Daoy (cell line): ENCODE data around the gene ADIPOQ. TPM values are rescaled to one million over a fixed set of nuclear protein-coding genes. Genes with fewer than 3 reads are reported as not detected.
"Not testable (repeated sequence)": the region's sequence is repeated elsewhere in the genome, so short reads cannot be mapped to it uniquely, and the experiment has no call there.

Experiments used
- DNase-seq: peaks from one replicate; pipeline ENCODE4 v3.0.0-alpha.2; 2015; ENCODE audit warnings: low read depth
- total RNA-seq: library from RNA; depleted of rRNA; stranded (reverse); fragments of >200 nt; shearing (Covaris generic); gene quantifications from 2 replicates; pipeline ENCODE4 v1.2.3, GENCODE V29; 2014; rRNA removed

ADIPOQ gene
- not detected in 2 replicates for total RNA-seq

DNA sequence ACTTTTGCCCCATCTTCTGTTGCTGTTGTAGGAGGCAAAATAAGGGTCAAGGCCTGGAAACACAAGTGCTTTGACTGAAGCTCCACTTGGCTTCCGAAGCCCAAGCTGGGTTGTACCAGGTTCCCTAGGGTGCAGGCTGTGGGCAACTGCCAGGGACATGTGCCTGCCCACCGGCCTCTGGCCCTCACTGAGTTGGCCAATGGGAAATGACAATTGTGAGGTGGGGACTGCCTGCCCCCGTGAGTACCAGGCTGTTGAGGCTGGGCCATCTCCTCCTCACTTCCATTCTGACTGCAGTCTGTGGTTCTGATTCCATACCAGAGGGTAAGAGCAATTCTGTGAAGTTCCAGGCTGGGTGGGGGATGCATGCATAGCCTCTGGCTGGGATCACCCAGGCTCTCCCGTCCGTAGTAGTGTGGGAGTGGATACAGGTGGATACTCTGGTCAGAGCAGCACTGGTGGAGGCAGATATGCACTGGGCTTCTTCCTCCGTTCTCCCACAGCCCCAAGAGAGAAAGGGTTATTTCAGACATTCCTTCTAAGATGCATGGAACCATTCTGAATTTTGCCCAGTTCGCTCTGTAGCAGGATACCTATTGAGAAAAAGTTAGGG, at the start of gene ADIPOQ:
ADIPOQ (plus strand) TSS at position 285 of the 613 bp plus-strand sequence. CDS start 10,349 bp downstream, outside the sequence.
- DNase-seq: no peak

DNA sequence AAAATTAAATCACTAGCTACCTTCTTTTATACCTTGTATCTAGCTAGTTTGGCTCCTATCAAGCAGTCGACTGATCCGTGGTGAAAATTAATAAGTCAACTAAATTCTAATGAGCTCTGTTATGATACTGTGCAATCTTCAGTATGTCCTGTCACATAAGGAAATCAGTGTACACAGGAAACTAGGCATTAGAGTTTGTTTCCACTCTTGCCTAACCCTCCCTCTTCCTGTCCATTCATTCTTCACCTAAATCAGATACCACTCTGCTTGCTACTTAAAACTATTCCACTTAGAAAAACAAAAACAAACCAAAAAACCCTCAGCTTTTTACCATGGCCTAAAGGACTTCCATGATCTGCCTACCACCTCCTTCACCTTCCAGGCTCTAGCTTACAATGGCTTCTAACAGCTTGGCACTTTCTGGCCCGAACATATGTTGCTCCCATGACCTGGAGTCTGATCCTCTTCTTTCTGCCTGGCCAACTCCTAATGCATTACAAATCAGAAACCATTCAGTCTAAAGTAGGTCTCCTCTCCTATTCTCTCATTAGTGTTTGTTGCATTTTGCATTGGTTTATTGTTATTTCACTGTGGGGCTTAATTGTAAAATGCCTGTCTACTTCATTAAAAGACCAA, 44.2 kb upstream of the ADIPOQ start:
- DNase-seq: no peak

DNA sequence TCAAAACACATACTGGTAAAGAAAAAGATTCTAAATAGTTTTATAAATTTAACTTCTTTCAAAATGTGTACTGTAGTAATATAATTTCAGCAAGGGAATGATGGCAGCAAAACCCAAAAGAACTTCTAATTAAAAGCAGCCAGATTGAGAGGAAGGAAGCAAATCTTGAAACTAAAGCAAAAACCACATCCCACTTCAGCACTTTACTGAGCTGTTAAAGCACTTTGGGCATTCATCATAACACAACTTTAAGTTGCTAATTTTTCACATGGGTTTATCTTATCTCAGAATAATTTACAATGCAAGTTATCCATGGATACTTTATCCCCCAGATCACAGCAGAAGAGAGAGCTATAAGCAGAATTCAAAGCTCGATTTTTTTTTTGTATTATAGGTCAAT, 42.2 kb upstream of the ADIPOQ start:
- DNase-seq: no peak

DNA sequence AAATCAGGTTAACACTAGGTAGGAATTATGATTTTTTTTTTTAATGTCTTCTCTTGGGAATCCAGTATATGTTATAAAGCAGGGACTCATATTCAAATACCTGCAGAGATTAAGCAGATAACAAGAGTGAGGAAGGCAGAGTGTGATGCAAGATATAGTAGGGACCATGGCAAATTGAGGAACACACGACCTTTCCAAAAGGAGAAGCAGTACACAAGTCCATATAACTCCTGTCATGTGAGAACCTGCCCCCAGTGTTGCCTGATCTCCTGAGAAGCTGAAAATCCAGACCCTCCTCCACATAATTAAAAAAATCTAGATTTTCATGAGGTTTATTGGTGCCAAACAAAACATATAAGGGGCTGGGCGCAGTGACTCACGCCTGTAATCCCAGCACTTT, 39.8 kb upstream of the ADIPOQ start:
- no peak for DNase-seq

DNA sequence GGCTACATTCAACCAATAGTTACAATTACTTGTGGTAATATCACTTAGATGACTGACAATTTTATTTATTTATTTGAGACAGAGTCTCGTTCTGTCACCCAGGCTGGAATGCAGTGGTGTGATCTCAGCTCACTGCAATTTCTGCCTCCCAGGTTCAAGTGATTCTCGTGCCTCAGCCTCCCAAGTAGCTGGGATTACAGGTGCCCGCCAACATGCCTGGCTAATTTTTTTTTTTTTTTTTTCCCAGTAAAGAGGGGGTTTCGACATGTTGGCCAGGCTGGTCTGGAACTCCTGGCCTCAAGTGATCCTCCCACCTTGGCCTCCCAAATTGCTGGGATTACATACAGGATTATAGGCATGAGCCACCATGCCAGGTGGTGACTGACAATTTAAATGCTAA, 39.1 kb upstream of the ADIPOQ start:
- not testable (repeated sequence) for DNase-seq

DNA sequence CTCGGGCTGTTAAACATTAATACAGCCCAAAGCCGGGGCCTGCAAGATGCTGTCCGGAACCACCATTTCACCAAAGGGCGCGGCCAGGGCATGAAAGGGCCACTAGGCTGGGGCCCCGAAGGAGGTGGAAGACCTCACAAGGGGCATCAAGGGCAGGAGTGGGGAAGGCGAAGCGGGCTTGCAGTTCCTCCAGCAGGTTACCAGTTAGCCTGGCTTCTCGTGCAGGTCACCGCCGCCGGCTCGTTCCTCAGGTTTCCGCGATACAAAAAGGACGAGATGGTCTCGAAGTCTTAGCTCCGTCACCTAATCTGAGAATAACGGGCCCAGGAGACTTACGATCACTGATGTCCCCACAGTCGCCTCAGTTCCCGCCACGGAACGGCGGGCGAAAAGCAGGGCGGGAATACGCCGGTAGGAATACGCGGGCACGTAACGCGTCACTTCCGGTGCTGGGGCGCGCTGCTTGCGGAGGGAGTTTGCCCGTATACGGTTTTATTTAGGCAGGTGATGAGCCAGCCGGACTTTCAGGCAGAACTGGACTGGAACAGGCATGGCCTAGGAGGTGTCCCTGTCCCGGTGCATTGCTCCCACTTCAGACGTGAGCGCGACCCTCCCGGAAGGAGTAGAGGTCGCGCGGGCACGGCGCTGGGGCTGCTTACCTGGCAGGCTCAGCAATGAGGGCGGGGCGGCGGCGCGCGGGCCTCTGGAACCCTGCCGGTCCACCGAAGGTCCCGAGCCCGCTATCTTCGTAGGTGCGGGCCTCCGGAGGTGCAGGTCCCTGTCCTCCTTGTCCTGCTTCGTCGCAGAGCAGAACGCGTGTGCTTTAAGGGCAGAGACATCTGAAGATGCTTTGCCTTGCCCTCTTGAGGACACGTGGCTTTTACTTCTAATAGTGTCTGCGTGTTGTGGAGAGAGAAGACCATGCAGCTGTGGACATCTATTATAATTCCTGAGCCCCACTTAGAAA, 36.1 kb upstream of the ADIPOQ start, which contains the start of gene RFC4:
RFC4 (minus strand) TSS at position 394 of the 967 bp plus-strand sequence. CDS start 1,769 bp downstream, outside the sequence.
- peak; percentile 89 for DNase-seq

DNA sequence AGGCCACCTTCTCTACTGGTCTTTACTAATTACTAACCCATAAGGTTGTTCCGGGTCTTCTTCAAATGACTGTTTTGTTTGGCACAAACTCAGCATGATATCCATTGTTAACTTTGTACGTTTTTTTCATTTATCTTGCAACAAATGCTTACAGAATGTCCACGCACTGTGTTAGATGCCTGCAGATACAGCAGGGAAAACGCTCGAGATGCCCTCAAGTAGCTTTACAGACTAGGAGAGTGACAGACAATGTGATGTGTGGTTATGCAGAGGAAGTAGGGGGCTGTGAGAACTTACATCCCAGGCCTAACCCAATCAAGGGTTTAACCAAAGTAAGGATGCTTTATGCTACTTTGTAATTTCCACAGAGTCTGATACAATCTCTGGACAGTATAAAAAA, 35.3 kb upstream of the ADIPOQ start:
- no peak for DNase-seq

DNA sequence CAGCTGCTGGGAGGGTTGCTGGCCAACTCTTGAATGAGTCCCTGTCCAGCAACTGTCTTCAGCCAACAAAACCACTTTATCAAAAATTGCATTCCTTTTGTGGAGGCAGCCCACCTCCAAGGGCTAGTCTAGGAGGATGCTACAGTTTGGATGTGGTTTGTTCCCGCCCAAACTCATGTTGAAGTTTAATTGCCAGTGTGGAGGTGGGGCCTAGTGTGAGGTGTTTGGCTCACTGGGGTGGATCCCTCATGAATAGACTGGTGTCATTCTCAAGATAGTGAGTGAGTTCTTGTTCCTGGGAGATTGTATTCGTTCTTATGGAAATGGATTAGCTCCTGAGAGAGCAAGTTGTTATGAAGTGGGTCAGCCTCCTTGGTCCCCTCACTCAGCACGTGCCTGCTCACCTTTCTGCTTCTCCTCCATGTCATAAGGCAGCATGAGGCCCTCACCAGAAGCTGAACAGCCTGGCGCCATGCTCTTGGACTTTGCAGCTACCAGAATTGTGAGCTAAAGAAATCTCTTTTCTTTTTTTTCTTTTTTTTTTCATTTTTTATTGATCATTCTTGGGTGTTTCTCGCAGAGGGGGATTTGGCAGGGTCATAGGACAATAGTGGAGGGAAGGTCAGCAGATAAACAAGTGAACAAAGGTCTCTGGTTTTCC, 32.0 kb upstream of the ADIPOQ start:
- no peak for DNase-seq

DNA sequence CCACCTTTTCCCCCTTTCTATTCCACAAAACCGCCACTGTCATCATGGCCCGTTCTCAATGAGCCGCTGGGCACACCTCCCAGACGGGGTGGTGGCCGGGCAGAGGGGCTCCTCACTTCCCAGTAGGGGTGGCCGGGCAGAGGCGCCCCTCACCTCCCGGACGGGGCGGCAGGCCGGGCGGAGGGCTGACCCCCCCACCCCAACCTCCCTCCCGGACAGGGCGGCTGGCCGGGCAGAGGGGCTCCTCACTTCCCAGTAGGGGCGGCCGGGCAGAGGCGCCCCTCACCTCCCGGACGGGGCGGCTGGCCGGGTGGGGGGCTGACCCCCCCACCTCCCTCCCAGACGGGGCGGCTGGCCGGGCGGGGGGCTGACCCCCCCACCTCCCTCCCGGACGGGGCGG, 31.2 kb upstream of the ADIPOQ start:
- DNase-seq: not testable (repeated sequence)

DNA sequence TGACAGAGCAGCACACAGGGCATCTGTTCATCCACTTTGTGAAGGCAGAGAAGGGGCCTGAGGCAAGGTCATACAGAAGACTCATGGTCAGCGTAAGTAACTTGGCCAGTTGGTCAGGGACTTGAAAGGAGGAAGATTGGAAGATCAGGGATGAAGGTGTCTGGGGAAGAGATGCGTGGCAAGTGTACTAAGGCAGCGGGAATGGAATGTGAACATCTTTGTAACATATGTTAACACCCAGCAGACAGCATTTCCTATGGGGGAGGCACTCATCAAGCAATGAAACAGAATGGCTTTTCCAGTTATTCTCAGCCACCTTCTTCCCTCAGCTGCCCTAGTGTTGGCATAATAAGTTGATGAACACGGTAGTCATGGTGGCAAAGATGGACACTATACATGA, 28.4 kb upstream of the ADIPOQ start:
- DNase-seq: no peak

DNA sequence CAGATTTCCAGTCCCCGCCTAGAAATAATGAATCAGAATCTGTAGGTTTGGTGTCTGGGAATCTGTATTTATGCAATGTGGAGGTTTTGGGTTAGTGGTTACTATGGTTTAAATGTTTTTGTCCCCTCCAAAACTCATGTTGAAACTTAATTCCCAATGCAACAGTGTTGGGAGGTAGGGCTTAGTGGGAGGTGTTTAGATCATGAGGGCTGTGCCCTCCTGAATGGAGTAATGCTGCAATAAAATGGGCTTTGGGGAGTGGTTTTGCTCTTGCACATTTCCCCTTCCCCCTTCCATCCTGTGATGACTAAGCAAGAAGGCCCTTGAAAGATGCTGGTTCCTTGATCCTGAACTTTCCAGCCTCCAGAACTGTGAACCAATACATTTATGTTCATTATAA, 27.1 kb upstream of the ADIPOQ start:
- peak; percentile 79 for DNase-seq

DNA sequence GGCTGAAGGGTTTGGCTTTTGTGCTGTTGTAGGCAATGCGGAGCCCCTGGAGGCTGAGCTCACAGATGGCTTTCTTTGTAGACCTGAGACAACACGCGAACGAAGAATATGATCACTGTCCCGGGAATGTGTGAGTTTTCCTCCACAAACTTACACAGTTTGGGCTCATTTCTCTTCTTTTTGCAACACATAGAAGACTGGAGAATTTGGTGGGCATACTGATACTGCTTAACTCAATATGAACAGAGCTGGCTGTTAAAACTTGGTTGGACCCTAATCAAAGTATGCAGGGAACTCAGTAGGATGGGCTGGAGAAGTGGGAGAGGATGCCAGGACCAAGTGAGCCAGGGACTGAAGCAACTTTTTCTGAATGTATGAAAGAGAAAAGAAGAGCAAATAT, 24.0 kb upstream of the ADIPOQ start:
- no peak for DNase-seq

DNA sequence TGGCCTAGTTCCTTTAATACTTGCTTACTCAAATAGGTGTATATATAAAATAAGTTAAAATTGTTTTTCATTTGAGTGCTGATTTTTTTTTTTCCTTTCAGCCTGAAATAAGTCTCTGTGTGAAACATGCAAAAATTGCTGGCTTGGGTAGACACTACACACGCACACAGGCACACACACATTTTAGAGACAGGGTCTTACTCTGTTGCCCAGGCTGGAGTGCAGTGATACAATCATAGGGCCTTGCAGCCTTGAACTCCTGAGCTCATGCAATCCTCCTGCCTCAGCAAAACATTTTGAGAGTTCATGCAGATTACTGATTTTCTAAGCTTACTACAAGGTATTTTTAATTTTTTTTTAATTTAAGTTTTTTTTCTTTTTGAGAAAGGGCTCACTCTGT, 23.6 kb upstream of the ADIPOQ start:
- no peak for DNase-seq

DNA sequence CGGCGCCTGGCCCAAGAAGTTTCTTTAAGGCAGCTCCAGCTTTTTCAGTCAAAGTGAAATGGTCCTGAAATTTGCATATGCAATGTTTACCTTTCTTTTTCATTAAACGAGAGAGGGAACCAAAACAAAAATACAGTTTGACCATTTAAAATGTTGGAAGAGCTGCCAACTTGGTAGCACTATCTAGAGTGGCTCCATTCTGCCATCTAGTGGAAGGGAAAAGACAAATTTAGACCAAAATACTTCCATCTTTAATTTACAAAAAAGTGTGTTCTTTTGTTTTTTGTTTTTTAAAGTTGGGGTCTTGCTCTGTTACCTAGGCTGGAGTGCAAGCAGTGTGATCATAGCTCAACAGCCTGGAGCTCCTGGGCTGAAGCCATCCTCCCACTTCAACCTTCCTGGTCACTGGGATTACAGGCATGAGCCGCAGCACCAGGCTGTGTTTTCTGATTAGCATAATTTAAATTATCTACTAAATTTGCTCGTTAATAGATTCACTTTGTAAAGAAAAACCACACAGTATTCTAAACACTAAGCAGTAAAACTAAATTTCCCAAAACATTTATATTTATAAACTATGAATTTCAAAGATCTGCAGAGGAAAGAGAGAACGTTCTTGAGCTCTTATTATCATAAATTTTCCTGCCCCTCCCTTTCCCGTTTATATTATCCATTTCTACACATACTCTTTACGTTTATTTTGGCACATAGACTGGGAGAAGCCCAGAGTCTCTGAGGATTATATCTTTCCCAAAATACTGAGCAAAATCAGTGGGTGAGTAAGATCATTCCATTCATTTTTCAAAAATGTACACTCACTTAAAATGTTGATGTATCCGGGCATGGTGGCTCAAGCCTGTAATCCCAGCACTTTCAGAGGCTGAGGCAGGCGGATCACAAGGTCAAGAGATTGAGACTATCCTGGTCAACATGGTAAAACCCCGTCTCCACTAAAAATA, 20.8 kb upstream of the ADIPOQ start:
- peak; percentile 55 for DNase-seq

DNA sequence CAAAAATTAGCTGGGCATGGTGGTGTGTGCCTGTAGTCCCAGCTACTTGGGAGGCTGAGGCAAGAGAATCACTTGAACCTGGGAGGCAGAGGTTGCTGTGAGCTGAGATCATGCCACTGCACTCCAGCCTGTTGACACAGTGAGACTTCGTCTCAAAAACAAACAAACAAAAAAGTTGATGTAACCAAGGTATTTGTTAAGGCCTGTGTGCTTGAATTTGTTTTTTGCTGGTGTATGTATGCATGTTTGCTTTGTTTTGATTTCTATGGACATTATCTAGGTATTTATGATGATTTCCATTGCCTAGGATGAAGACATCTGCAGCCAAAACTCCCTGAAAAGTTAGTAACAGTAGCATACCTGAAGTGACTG, 20.1 kb upstream of the ADIPOQ start:
- not testable (repeated sequence) for DNase-seq

DNA sequence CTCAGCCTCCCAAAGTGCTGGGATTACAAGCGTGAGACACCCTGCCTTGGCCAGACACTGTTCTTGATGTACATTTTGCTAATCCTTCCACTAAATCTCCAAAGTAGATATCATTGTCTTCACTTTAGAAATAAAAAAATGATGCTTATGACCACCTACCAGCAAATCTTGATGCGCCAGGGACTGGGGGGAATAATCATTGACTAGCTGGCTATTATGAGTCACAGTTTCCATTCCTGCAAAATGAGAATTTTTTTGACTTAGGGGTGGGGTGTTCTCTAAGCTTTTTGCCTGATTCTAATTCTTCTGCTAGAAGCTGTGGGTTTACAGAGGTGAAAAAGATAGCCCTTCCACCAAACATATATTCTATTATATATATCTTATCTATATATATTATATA, 19.1 kb upstream of the ADIPOQ start:
- no peak for DNase-seq

DNA sequence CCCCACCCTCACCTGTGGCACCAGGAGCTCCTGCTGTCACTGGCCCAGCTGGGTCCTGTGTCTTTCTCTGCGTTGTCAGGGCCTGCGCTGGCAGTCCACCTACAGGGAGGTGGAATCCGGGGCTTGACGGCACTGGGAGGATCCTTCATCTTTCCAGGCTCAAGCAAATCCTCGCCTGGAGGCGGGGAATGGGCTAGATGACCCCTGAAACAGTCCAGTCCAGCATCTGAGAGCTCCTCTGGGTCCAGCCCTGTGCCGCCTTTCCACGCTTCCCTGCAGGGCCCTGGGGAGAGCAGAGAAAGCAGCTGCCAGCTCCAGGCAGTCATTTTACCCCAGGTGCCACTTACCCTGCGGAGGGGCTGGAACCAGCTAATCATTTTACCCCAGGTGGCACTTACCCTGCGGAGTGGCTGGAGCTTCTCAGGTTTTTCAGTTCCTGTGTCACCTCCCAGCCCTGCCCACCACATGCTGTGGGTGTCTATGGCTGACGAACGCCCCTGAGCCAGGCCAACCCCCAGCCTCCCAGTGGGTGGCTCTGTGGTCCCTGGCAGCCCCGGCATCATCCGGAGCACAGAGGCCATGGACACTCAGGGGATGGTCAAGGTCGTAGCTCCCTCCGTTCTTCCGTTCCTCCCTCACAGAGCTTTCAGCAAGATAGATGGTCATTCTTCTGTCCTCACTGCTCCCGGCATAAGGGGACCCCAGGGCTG, 17.9 kb upstream of the ADIPOQ start:
- DNase-seq: no peak

DNA sequence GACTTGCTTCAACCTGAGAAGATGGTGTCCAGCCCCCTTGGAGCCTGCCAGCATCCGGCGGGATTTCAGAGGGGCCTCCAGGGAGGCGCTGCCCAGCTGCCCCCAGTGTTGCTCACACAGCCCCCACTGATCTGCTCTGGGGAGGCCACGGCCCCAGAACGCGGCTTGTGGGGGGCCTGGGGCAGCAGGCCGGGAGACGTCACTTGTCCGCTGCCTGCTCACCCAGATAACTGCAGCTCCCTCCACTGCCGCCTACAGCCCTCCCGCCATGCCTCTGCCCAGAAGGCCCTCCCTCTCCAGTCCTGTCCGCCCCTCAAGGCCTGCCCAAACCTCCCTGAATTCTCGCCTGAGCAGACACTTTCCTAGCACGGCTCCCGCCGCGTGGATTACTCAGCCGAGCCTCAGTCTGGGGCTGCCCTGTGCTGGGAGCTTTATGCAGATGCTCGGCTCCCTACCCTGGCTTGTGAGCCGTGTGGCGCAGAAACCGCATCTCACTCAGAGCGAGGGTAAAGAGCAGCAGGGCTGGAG, 17.2 kb upstream of the ADIPOQ start:
- DNase-seq: peak; percentile 30

DNA sequence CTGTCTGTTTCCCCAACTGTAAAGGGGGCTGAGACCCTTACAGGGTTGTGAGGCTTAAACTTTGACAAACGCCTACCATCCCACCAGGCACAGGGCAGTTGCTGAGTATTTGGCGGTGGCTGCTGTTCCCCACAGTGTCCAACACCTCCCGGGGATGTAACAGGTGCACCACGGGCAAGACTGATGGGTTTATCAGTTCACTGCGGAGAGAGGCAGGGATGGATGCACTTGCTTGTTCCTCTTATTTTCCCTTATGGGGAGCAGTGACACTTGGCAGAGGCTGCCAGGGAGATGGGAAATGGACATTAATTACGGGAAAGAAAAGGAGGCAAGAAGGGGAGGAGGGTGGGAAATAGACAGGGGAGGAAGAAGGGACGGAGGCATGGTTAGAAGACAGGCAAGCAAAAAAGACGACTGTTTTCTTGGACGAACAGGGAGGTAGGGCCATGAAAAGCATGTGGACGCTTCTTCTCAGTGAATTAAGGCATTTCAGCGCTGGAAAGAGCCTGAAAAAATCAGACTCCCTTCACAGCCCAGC, 16.6 kb upstream of the ADIPOQ start:
- no peak for DNase-seq
